ENCODE results near the gene THUMPD3. TPM values are rescaled to one million over a fixed set of nuclear protein-coding genes. Genes with fewer than 3 reads are reported as not detected.
A peak's percentile ranks its signal among the peaks of the same experiment; 100 is the strongest.

THUMPD3 gene
- total and polyA plus RNA-seq, 2 of the 13 experiments (the other 11 are each of a cell fraction or from before 2014, with no cell fraction given): 31.2 to 44.1 TPM

- intact Hi-C loops (cut with micrococcal nuclease; ENCODE audit: unreplicated experiment): no loop called here
- Histone ChIP-seq H3K79me2 (ENCODE audit: insufficient read depth, low read length) (peaks cover 87% of the 10 kb centered on the region), H3K27me3 (ENCODE audit: control insufficient read depth in 1 of 2, insufficient read depth in 2 of 2, low read length in 2 of 2) (no peaks in the 10 kb centered on the region; a peak in 1 of 5 replicates), H3K4me2 (ENCODE audit: low read depth, low read length) (peak overlapping the region; percentile 98), H3K9ac (ENCODE audit: insufficient read depth, low read depth, low read length) (peak overlapping the region; percentile 96), H2AFZ (ENCODE audit: low read length) (no peak overlapping the region), H3K9me3 (ENCODE audit: low read length) (no peaks in the 10 kb centered on the region), H4K20me1 (ENCODE audit: insufficient read depth, low read length) (peaks cover 73% of the 10 kb centered on the region), H3K4me1 (ENCODE audit: insufficient read depth, low read length) (peaks cover 54% of the 10 kb centered on the region), H3K27ac (ENCODE audit: extremely low read length, insufficient read depth, low read length) (peak overlapping the region; percentile 93), H3K36me3 (replicated peaks in 1 of 2; ENCODE audit: control insufficient read depth in 1 of 2, insufficient read depth in 2 of 2, low read length in 2 of 2) (peaks cover 4 to 40% of the 10 kb centered on the region in 2 experiments), H3K4me3 (replicated peaks in 1 of 3; ENCODE audit: insufficient read depth in 1 of 3, low read depth in 2 of 3, low read length in 3 of 3) (peak overlapping the region; percentile 91 to 95 (median 92))
- ATAC-seq: peak; percentile 21; the same call in 2 of the 3 replicates
- WGBS (ENCODE audit: low lambda C conversion rate): 2% methylated on average over 8 of the region's 25 CpGs
- in situ Hi-C loops (cut with HindIII; ENCODE audit: extremely low pct_ligation_motif_present, low pct_unique_long_range_greater_than_20kb): no loop called here
- no peak for FAIRE-seq
- BruUV-seq (replicated peaks): no TSS peak
- no peak for DNase-seq (ENCODE audit: low spot score)
- ChIA-PET POLR2A (interaction anchor here (0.8 to 5.8 kb wide), 19 partner anchors 8 to 431 kb away, joined by 3 to 112 read pairs (median 6); partner anchors contain the start of gene THUMPD3), CTCF (ENCODE audit: low intra/inter-chr PET ratio, low total read pairs) (no interaction called here)
- TF ChIP-seq ZNF263 (CRISPR knock-in tag; IDR thresholded peaks at IDR 0.05) (no peak), ZNF235 (CRISPR knock-in tag; IDR thresholded peaks at IDR 0.05; ENCODE audit: borderline replicate concordance) (peak; percentile 3; the same call in 1 of the 2 replicates), FOXP4 (CRISPR knock-in tag; IDR thresholded peaks at IDR 0.05) (no peak), ARID3A (IDR thresholded peaks at IDR 0.05; ENCODE audit: low read depth, low read length) (no peak), MED13 (CRISPR knock-in tag; IDR thresholded peaks at IDR 0.05) (no peak), ZNF225 (CRISPR knock-in tag; IDR thresholded peaks at IDR 0.05) (no peak), ZHX1 (CRISPR knock-in tag; IDR thresholded peaks at IDR 0.05; ENCODE audit: low read depth) (0 out of 2 replicates have a peak, but pooled peaks have one; percentile 12), ASH2L (IDR thresholded peaks at IDR 0.05; ENCODE audit: insufficient read length, low read depth, low read length) (peak; percentile 32), NFYC (CRISPR knock-in tag; IDR thresholded peaks at IDR 0.05) (no peak), ZSCAN30 (CRISPR knock-in tag; IDR thresholded peaks at IDR 0.05) (0 out of 2 replicates have a peak, but pooled peaks have one; percentile 69), FOXP1 (IDR thresholded peaks at IDR 0.05) (no peak), FOXP1 (CRISPR knock-in tag; IDR thresholded peaks at IDR 0.05) (no peak), SMC3 (IDR thresholded peaks at IDR 0.05; ENCODE audit: low read length) (no peak), ZNF552 (CRISPR knock-in tag; IDR thresholded peaks at IDR 0.05; ENCODE audit: borderline replicate concordance) (peak; percentile 12; the same call in 1 of the 2 replicates)
Observed at GRCh38 chr3:9396301-9396631, 33.4 kb downstream of the THUMPD3 start.

Data from HepG2 (cell line).